K562 (cell line): ENCODE measurements around the gene GPER1. TPM values are rescaled to one million over a fixed set of nuclear protein-coding genes. Genes with fewer than 3 reads are reported as not detected.

Source experiments
- ATAC-seq: fragments of 200-7000 bp; cut with Tn5 transposase; 3 replicates; pipeline ENCODE4 v1.9.1; 2020; ENCODE audit warnings: moderate library complexity
- BruUV-seq: library from RNA; stranded (reverse); fragments of 400-500 nt; replicated peaks from 2 replicates; lab custom pipeline; 2021; lab: Mats Ljungman, UMichigan
- CTCF ChIA-PET: fragments of 300-600 bp; formaldehyde crosslinking; extraction: SDS; loops from one replicate; lab custom pipeline; 2021; ENCODE audit warnings: low intra/inter-chr PET ratio; lab: Yijun Ruan, JAX
- POLR2A ChIA-PET: fragments of 300-600, 350-650 bp; sonication (Branson Sonifier 250); formaldehyde crosslinking; extraction: SDS; loops from one replicate; lab custom pipeline; 2021; ENCODE audit warnings: antibody characterized with exemption, inconsistent platforms; lab: Yijun Ruan, JAX
- DNase-seq, 4 experiments: peaks; one replicate each; pipeline versions ENCODE4 v3.0.0 to v3.0.0-alpha.2; 2011 to 2018; ENCODE audit warnings: low spot score in 3 of 4, mixed read lengths in 3 of 4; ENCODE audit errors: extremely low read depth in 1 of 4
- FAIRE-seq: peaks from 2 replicates; lab custom pipeline; 2011; peaks lifted over from hg19 to GRCh38; lab: Jason Lieb, UNC
- H2AFZ ChIP-seq: 2 replicates; pipeline ENCODE4 v1.6.0; 2011; ENCODE audit warnings: low read depth, low read length, control low read depth, inconsistent platforms
- H3K27ac ChIP-seq: fragments of 200-600 bp; 3 replicates; pipeline ENCODE4 v1.8.0; 2011; ENCODE audit warnings: low read depth, mild to moderate bottlenecking, control low read depth, inconsistent platforms, low read length, moderate library complexity, mixed read lengths; ENCODE audit errors: extremely low read depth
- H3K27me3 ChIP-seq, 2 experiments: fragments of 300-600 bp in 1 of 2; 2 replicates in 1 of 2; 3 replicates in 1 of 2; pipeline versions ENCODE4 v1.6.0 to v1.8.0; 2011; ENCODE audit warnings: inconsistent platforms in 2 of 2, low read length in 2 of 2, mild to moderate bottlenecking in 1 of 2, mixed read lengths in 1 of 2, moderate library complexity in 1 of 2; ENCODE audit not compliant: control insufficient read depth in 2 of 2, insufficient read depth in 2 of 2
- H3K36me3 ChIP-seq: fragments of 300-600 bp; 3 replicates; pipeline ENCODE4 v1.8.0; 2011; ENCODE audit warnings: mild to moderate bottlenecking, low read length, inconsistent platforms; ENCODE audit not compliant: control insufficient read depth, insufficient read depth
- H3K4me1 ChIP-seq, 2 experiments: fragments of 200-600 bp in 1 of 2; replicated peaks in 1 of 2; 2 replicates in 1 of 2; 3 replicates in 1 of 2; pipeline versions ENCODE4 v1.5.1 to v1.8.0; 2011; ENCODE audit warnings: inconsistent platforms in 2 of 2, low read length in 2 of 2, mild to moderate bottlenecking in 1 of 2, mixed read lengths in 1 of 2, moderate library complexity in 1 of 2; ENCODE audit not compliant: control insufficient read depth in 2 of 2, insufficient read depth in 2 of 2
- H3K4me2 ChIP-seq: 2 replicates; pipeline ENCODE4 v1.6.1; 2011; ENCODE audit warnings: low read length, control low read depth, inconsistent platforms, mixed read lengths; ENCODE audit not compliant: insufficient read depth
- H3K4me3 ChIP-seq: fragments of 200-600 bp; sonication (generic), shearing (Covaris generic); 2 replicates; pipeline ENCODE4 v1.5.1; 2016; ENCODE audit warnings: control low read depth, inconsistent platforms
- H3K79me2 ChIP-seq: fragments of 200-600 bp; 3 replicates; pipeline ENCODE4 v1.8.0; 2011; ENCODE audit warnings: low read length, inconsistent platforms; ENCODE audit not compliant: control insufficient read depth, insufficient read depth
- H3K9ac ChIP-seq, 2 experiments: 2 replicates each; pipeline versions ENCODE4 v1.6.0 to v1.6.1; 2011; ENCODE audit warnings: low read depth in 2 of 2, low read length in 2 of 2, control low read depth in 1 of 2, inconsistent platforms in 1 of 2, mild to moderate bottlenecking in 1 of 2, mixed read lengths in 1 of 2; ENCODE audit not compliant: insufficient read depth in 1 of 2
- H3K9me1 ChIP-seq: one replicate; pipeline ENCODE4 v1.6.0; 2011; ENCODE audit warnings: inconsistent platforms, mild to moderate bottlenecking, low read length, moderate library complexity; ENCODE audit not compliant: control insufficient read depth, insufficient read depth
- H3K9me3 ChIP-seq: replicated peaks from 2 replicates; pipeline ENCODE4 v1.5.1; 2011; ENCODE audit warnings: low read depth, low read length, inconsistent platforms; ENCODE audit not compliant: control insufficient read depth, insufficient read depth
- H4K20me1 ChIP-seq: replicated peaks from 2 replicates; pipeline ENCODE4 v1.6.1; 2011; ENCODE audit warnings: low read length, inconsistent platforms, mixed read lengths; ENCODE audit not compliant: control insufficient read depth, insufficient read depth
- PHF8 ChIP-seq: fragments of 200-600 bp; sonication (generic); IDR thresholded peaks from 2 replicates; pipeline ENCODE4 v1.6.1; 2012; ENCODE audit warnings: mixed run types, mild to moderate bottlenecking, inconsistent platforms, low read length, moderate library complexity, borderline replicate concordance
- ZFP1 ChIP-seq: fragments of 450-650 bp; formaldehyde crosslinking; IDR thresholded peaks from 2 replicates; pipeline ENCODE4 v1.4.0; 2020; ENCODE audit warnings: mild to moderate bottlenecking, mixed read lengths
- ZNF444 ChIP-seq: fragments of 250-450 bp; sonication (Bioruptor Pico); IDR thresholded peaks from 2 replicates; pipeline ENCODE4 v1.4.0; 2020; ENCODE audit warnings: mild to moderate bottlenecking, moderate library complexity
- WGBS: fragments of 100-300 bp; shearing (Covaris generic); methylation state at CpG from one replicate; pipeline ENCODE4 v1.1.6; 2016; ENCODE audit warnings: low coverage, mixed read lengths; ENCODE audit not compliant: insufficient coverage; ENCODE audit errors: missing lambda C conversion rate; 5-methylcytosine and 5-hydroxymethylcytosine counted together
- in situ Hi-C: fragments of 300-500 bp; cut with MboI; formaldehyde crosslinking; loops from 4 replicates; pipeline ENCODE4 v1.15.0; 2018; ENCODE audit warnings: inconsistent platforms, mixed read lengths
- intact Hi-C: fragments of 100-400 bp; cut with micrococcal nuclease; formaldehyde crosslinking; loops from 2 replicates; pipeline ENCODE4 v1.14.2; 2022
- polyA plus RNA-seq, 8 experiments: library from polyadenylated mRNA; depleted of rRNA in 4 of 8; stranded (reverse) in 5 of 8; unstranded in 3 of 8; fragments of >200 nt; fragmentation: Nextera tagmentation in 2 of 8; fragmentation: Illumina TruSeq in 1 of 8; extraction: Ambion mirVana in 2 of 8; extraction: Trizol in 1 of 8; gene quantifications; 2 replicates each; pipeline versions ENCODE4 v1.2.1 to v1.2.3, GENCODE V29; 2011 to 2014; ENCODE audit warnings: inconsistent platforms in 1 of 8, missing spikeins in 1 of 8
- total RNA-seq, 7 experiments: library from RNA; depleted of rRNA in 6 of 7; stranded (reverse); fragments of >200 nt in 6 of 7; fragmentation: Illumina TruSeq in 2 of 7; extraction: Trizol in 2 of 7; gene quantifications; 2 replicates each; pipeline versions ENCODE4 v1.2.1 to v1.2.3, GENCODE V29; 2011 to 2021; ENCODE audit warnings: low replicate concordance in 1 of 7

The GPER1 gene
- total and polyA plus RNA-seq, 9 of the 15 experiments (the other 6 are each of a cell fraction or from before 2014, with no cell fraction given): 0.04 to 0.09 (median 0.08) TPM; not detected in 6

- TF ChIP-seq ZFP1 (CRISPR knock-in tag): no peak
- TF ChIP-seq, all 486 proteins: peak for 0
Measured at GRCh38 chr7:1124164-1124563, 36.3 kb downstream of the GPER1 start (continued).

GRCh38 chr7:1124816-1125602 lies 37.1 kb downstream of the GPER1 start:
- H3K4me3 ChIP-seq: no peak overlapping the region
- peaks cover 23% of the 10 kb centered on the region for H3K36me3 ChIP-seq
- H3K4me1 ChIP-seq: peaks cover 0 to 25% of the 10 kb centered on the region in 2 experiments; a peak in 2 of 5 replicates
- FAIRE-seq: no peak
- H3K4me2 ChIP-seq: no peak overlapping the region
- no peak for DNase-seq
- no peaks in the 10 kb centered on the region for H3K9me3 ChIP-seq
- no peak overlapping the region for H2AFZ ChIP-seq
- no peak for ATAC-seq
- no peaks in the 10 kb centered on the region for H4K20me1 ChIP-seq
- no peak overlapping the region for H3K27ac ChIP-seq
- no peaks in the 10 kb centered on the region for H3K9me1 ChIP-seq
- WGBS: 88% methylated on average over 21 of the region's 23 CpGs
- CTCF ChIA-PET: interaction anchor here (0.9 kb wide), 1 partner anchor 132 kb away, joined by 3 read pairs; no protein-coding TSS in a partner anchor
- TF ChIP-seq ZNF444 (CRISPR knock-in tag): no peak
- TF ChIP-seq PHF8: 0 out of 2 replicates have a peak, but pooled peaks have one; percentile 9
- intact Hi-C loops (no loop called here), in situ Hi-C loops (no loop called here)
- H3K9ac ChIP-seq: peak overlapping the region in 1 of 2 experiments; percentile 82; a peak in 2 of 4 replicates
- no TSS peak for BruUV-seq
- H3K27me3 ChIP-seq: no peaks in the 10 kb centered on the region
- POLR2A ChIA-PET: interaction anchor here (0.7 to 0.9 kb wide), 2 partner anchors 14 to 74 kb away, joined by 3 read pairs; no protein-coding TSS in a partner anchor
- H3K79me2 ChIP-seq: peaks cover 9% of the 10 kb centered on the region; the same call in 2 of the 3 replicates
